ENCODE data around the gene MARS1.

DNA sequence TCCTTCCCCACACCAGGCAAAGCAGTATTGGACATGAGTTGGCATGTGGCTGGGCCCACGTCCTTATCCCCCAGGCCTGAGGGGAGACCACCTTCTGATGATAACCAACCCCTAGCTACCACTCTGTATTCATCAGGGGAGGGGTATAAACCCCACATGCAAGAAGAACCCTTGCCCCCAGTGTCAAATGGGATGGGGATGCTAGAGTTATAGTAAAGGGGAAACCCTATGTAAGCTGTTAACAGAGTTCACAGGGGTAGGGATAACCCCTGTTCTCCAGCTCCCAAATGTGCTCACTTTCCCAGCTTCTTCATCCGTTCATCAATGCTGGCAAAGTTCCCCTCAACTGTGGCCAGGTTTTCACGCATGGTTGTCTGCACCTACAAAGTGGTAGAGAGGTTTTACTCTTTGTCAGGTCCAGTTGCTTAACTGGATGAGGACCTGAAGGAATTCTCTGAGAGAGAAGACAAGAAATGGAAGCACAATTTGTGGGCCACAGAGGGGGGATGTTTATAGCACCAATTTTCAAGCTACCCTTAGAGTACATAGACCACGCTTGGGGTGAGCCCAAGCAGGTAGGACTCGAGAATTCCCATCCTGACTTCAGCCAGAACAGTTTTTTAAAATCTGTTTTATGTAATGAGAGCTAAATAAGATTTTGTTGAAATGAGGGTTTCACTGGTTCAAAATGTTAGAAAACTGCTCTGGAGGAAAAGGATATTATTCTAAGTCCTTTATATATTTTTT, 42.7 kb downstream of the MARS1 start:
- TF ChIP-seq, protein P1, sequence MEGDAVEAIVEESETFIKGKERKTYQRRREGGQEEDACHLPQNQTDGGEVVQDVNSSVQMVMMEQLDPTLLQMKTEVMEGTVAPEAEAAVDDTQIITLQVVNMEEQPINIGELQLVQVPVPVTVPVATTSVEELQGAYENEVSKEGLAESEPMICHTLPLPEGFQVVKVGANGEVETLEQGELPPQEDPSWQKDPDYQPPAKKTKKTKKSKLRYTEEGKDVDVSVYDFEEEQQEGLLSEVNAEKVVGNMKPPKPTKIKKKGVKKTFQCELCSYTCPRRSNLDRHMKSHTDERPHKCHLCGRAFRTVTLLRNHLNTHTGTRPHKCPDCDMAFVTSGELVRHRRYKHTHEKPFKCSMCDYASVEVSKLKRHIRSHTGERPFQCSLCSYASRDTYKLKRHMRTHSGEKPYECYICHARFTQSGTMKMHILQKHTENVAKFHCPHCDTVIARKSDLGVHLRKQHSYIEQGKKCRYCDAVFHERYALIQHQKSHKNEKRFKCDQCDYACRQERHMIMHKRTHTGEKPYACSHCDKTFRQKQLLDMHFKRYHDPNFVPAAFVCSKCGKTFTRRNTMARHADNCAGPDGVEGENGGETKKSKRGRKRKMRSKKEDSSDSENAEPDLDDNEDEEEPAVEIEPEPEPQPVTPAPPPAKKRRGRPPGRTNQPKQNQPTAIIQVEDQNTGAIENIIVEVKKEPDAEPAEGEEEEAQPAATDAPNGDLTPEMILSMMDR (IDR thresholded peaks at IDR 0.05; ENCODE audit: insufficient read depth, low read length), result no peak
- TF ChIP-seq GABPA (IDR thresholded peaks at IDR 0.05; ENCODE audit: low read depth), result no peak
- TF ChIP-seq SPI1 (IDR thresholded peaks at IDR 0.05; ENCODE audit: borderline replicate concordance, low read depth), result no peak
- TF ChIP-seq REST (IDR thresholded peaks at IDR 0.05; ENCODE audit: insufficient replicate concordance, low read depth), result no peak
- peak; percentile 24; the same call in 1 of the 2 replicates for TF ChIP-seq POLR2AphosphoS5 (IDR thresholded peaks at IDR 0.05; ENCODE audit: low read depth)

Data from HL-60 (cell line).